Osteoblast (primary cell): ENCODE measurements around the gene PHPT1. TPM values are rescaled to one million over a fixed set of nuclear protein-coding genes. Genes with fewer than 3 reads are reported as not detected.
"Not testable (repeated sequence)": the region's sequence is repeated elsewhere in the genome, so short reads cannot be mapped to it uniquely, and the experiment has no call there.

Experiments used
- DNase-seq: peaks from one replicate; pipeline ENCODE4 v3.0.0; 2011; ENCODE audit warnings: low spot score, mixed read lengths; ENCODE audit not compliant: insufficient read length; ENCODE audit errors: missing footprints
- H2AFZ ChIP-seq: 2 replicates; pipeline ENCODE4 v1.6.0; 2011; ENCODE audit warnings: mild to moderate bottlenecking, low read length
- H3K27ac ChIP-seq: 2 replicates; pipeline ENCODE4 v1.5.1; 2011; ENCODE audit warnings: mild to moderate bottlenecking, low read depth, low read length, moderate library complexity
- H3K27me3 ChIP-seq: 2 replicates; pipeline ENCODE4 v1.6.0; 2012; ENCODE audit warnings: mild to moderate bottlenecking, control low read depth, inconsistent platforms, low read length, moderate library complexity; ENCODE audit not compliant: insufficient read depth
- H3K36me3 ChIP-seq: 2 replicates; pipeline ENCODE4 v1.5.1; 2011; ENCODE audit warnings: mild to moderate bottlenecking, low read length, control low read depth, moderate library complexity; ENCODE audit not compliant: insufficient read depth
- H3K4me1 ChIP-seq: 2 replicates; pipeline ENCODE4 v1.5.1; 2011; ENCODE audit warnings: mild to moderate bottlenecking, low read length, control low read depth, moderate library complexity; ENCODE audit not compliant: insufficient read depth
- H3K4me2 ChIP-seq: 2 replicates; pipeline ENCODE4 v1.6.0; 2011; ENCODE audit warnings: mild to moderate bottlenecking, low read length; ENCODE audit not compliant: insufficient read depth
- H3K4me3 ChIP-seq: fragments of 200-600 bp; sonication (generic); 3 replicates; pipeline ENCODE4 v1.5.1; 2012; ENCODE audit warnings: mild to moderate bottlenecking, low read length, inconsistent platforms; ENCODE audit not compliant: insufficient read depth
- H3K79me2 ChIP-seq: 2 replicates; pipeline ENCODE4 v1.6.0; 2012; ENCODE audit warnings: mild to moderate bottlenecking, low read length, control low read depth, inconsistent platforms; ENCODE audit not compliant: insufficient read depth
- H3K9me3 ChIP-seq: 2 replicates; pipeline ENCODE4 v1.5.1; 2011; ENCODE audit warnings: low read depth, low read length, control low read depth
- H4K20me1 ChIP-seq: 2 replicates; pipeline ENCODE4 v1.6.0; 2012; ENCODE audit warnings: mild to moderate bottlenecking, low read length, control low read depth; ENCODE audit not compliant: insufficient read depth
- total RNA-seq: library from RNA; depleted of rRNA; stranded (reverse); fragments of >200 nt; gene quantifications from 2 replicates; pipeline ENCODE4 v1.2.3, GENCODE V29; 2012
- TF ChIP-seq, protein P1 (sequence below): IDR thresholded peaks from 2 replicates; pipeline ENCODE4 v1.5.1; 2011; ENCODE audit warnings: mild to moderate bottlenecking, low read depth, low read length, moderate library complexity; ENCODE audit errors: extremely low read depth

PHPT1 gene
- total RNA-seq, 1 donor, result 59.0 TPM

- Histone ChIP-seq H2AFZ (no peak overlapping the region), H3K27me3 (no peaks in the 10 kb centered on the region), H3K4me2 (peak overlapping the region; percentile 82), H3K4me3 (peak overlapping the region; percentile 91), H3K9me3 (no peaks in the 10 kb centered on the region), H3K4me1 (peaks cover 4% of the 10 kb centered on the region), H3K36me3 (peaks cover 29% of the 10 kb centered on the region), H3K79me2 (peaks cover 30% of the 10 kb centered on the region), H3K27ac (peak overlapping the region; percentile 29), H4K20me1 (peaks cover 10% of the 10 kb centered on the region)
- TF ChIP-seq, protein P1, sequence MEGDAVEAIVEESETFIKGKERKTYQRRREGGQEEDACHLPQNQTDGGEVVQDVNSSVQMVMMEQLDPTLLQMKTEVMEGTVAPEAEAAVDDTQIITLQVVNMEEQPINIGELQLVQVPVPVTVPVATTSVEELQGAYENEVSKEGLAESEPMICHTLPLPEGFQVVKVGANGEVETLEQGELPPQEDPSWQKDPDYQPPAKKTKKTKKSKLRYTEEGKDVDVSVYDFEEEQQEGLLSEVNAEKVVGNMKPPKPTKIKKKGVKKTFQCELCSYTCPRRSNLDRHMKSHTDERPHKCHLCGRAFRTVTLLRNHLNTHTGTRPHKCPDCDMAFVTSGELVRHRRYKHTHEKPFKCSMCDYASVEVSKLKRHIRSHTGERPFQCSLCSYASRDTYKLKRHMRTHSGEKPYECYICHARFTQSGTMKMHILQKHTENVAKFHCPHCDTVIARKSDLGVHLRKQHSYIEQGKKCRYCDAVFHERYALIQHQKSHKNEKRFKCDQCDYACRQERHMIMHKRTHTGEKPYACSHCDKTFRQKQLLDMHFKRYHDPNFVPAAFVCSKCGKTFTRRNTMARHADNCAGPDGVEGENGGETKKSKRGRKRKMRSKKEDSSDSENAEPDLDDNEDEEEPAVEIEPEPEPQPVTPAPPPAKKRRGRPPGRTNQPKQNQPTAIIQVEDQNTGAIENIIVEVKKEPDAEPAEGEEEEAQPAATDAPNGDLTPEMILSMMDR, result no peak
- DNase-seq, result peak; percentile 85
Measured at GRCh38 chr9:136865041-136865767, 16.0 kb downstream of the PHPT1 start.

DNA sequence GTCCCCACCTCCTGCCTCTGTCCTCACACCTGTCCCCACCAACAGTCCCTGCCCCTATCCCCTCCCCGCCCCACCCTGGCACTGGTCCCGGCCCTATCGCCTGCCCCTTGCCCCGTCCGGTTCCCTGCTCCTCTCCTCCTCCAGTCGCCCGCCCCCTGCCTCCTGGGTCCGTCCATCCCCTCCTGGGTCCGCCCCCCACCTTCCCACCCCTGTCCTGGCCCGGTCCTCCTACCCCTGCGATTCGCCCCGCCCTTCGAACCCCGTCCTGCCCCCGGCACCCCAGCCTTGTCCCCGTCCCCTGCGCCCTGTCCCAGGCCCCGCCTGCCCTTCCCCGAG lies 16.5 kb downstream of the PHPT1 start:
- Histone ChIP-seq H3K27me3 (no peaks in the 10 kb centered on the region), H2AFZ (no peak overlapping the region), H3K36me3 (peaks cover 29% of the 10 kb centered on the region), H3K9me3 (no peaks in the 10 kb centered on the region), H3K4me2 (peak overlapping the region; percentile 82), H3K4me1 (peaks cover 4% of the 10 kb centered on the region), H3K79me2 (peaks cover 30% of the 10 kb centered on the region), H4K20me1 (peaks cover 10% of the 10 kb centered on the region), H3K4me3 (peak overlapping the region; percentile 91), H3K27ac (peak overlapping the region; percentile 51)
- TF ChIP-seq, protein P1, result no peak
- peak; percentile 92 for DNase-seq

- H3K27ac ChIP-seq, DNase-seq, H3K27me3 ChIP-seq, H2AFZ ChIP-seq, H3K4me1 ChIP-seq, H4K20me1 ChIP-seq, H3K9me3 ChIP-seq: not testable (repeated sequence)
- H3K79me2 ChIP-seq, result peaks cover 30% of the 10 kb centered on the region
- peak overlapping the region; percentile 82 for H3K4me2 ChIP-seq
- H3K36me3 ChIP-seq, result peaks cover 25% of the 10 kb centered on the region
- H3K4me3 ChIP-seq, result peak overlapping the region; percentile 91
Measured at GRCh38 chr9:136866898-136867421, 17.8 kb downstream of the PHPT1 start.

- no peak overlapping the region for H3K4me3 ChIP-seq
- peaks cover 10% of the 10 kb centered on the region for H4K20me1 ChIP-seq
- peaks cover 20% of the 10 kb centered on the region for H3K36me3 ChIP-seq
- H3K9me3 ChIP-seq, result no peaks in the 10 kb centered on the region
- no peak for DNase-seq
- H3K27ac ChIP-seq, result no peak overlapping the region
- H2AFZ ChIP-seq, result no peak overlapping the region
- H3K4me2 ChIP-seq, result no peak overlapping the region
- H3K79me2 ChIP-seq, result peaks cover 30% of the 10 kb centered on the region
- TF ChIP-seq, protein P1, result no peak
- H3K27me3 ChIP-seq, result no peaks in the 10 kb centered on the region
- H3K4me1 ChIP-seq, result peaks cover 4% of the 10 kb centered on the region
Measured at GRCh38 chr9:136867480-136867879, 18.3 kb downstream of the PHPT1 start.
